Measurements from ENCODE around the gene TBPL1.

Gene TBPL1

GRCh38 chr6:134039116-134039515, 86.1 kb downstream of the TBPL1 start:
- DNase-seq (ENCODE audit: low read depth in 3 of 3, low spot score in 1 of 3), result no peak
